Liver (tissue), 9 donors: ENCODE data around the gene EPHA6. TPM values are rescaled to one million over a fixed set of nuclear protein-coding genes. Genes with fewer than 3 reads are reported as not detected.
"Not testable (repeated sequence)": the region's sequence is repeated elsewhere in the genome, so short reads cannot be mapped to it uniquely, and the experiment has no call there.

Source experiments
- DNase-seq: peaks from one replicate; pipeline ENCODE4 v3.0.0-alpha.2; 2017; ENCODE audit warnings: low spot score
- H3K27ac ChIP-seq, 2 donors: one replicate each; pipeline ENCODE4 v1.7.0; 2013; ENCODE audit warnings: inconsistent platforms in 2 of 2, low read length in 2 of 2, control low read depth in 1 of 2, low read depth in 1 of 2, mild to moderate bottlenecking in 1 of 2
- H3K27me3 ChIP-seq, 4 donors: one replicate each; pipeline versions ENCODE4 v1.6.1 to v1.7.0; 2013; ENCODE audit warnings: low read length in 3 of 4, inconsistent platforms in 1 of 4, mild to moderate bottlenecking in 1 of 4, moderate library complexity in 1 of 4; ENCODE audit not compliant: control insufficient read depth in 4 of 4, insufficient read depth in 4 of 4
- H3K36me3 ChIP-seq, 4 donors: one replicate each; pipeline versions ENCODE4 v1.6.1 to v1.7.0; 2013; ENCODE audit warnings: low read length in 3 of 4, mild to moderate bottlenecking in 3 of 4, low read depth in 1 of 4, moderate library complexity in 1 of 4; ENCODE audit not compliant: control insufficient read depth in 4 of 4, insufficient read depth in 3 of 4
- H3K4me1 ChIP-seq, 4 donors: one replicate each; pipeline versions ENCODE4 v1.6.1 to v1.7.0; 2013; ENCODE audit warnings: low read length in 3 of 4, mild to moderate bottlenecking in 3 of 4, moderate library complexity in 1 of 4; ENCODE audit not compliant: control insufficient read depth in 4 of 4, insufficient read depth in 4 of 4
- H3K4me3 ChIP-seq, 3 donors: one replicate each; pipeline versions ENCODE4 v1.6.1 to v1.7.0; 2013; ENCODE audit warnings: low read length in 3 of 3, control low read depth in 1 of 3, low read depth in 1 of 3, mild to moderate bottlenecking in 1 of 3
- H3K9ac ChIP-seq, 2 donors: one replicate each; pipeline ENCODE4 v1.7.0; 2013; ENCODE audit warnings: low read length in 2 of 2, mild to moderate bottlenecking in 2 of 2, moderate library complexity in 2 of 2, control low read depth in 1 of 2, low read depth in 1 of 2
- H3K9me3 ChIP-seq, 4 donors: one replicate each; pipeline versions ENCODE4 v1.6.1 to v1.7.0; 2013; ENCODE audit warnings: low read length in 3 of 4; ENCODE audit not compliant: control insufficient read depth in 4 of 4
- ATF3 ChIP-seq: IDR thresholded peaks from 2 replicates; pipeline ENCODE4 v1.6.1; 2016; ENCODE audit warnings: antibody characterized with exemption
- CTCF ChIP-seq: fragments of 150-350 bp; IDR thresholded peaks from 2 replicates; pipeline ENCODE4 v1.5.1; 2017; ENCODE audit warnings: improper control_type of control experiment, low read depth, low read length; ENCODE audit not compliant: missing input control
- EGR1 ChIP-seq, 2 donors: IDR thresholded peaks; 2 replicates each; pipeline ENCODE4 v1.6.1; 2016 to 2018; ENCODE audit warnings: antibody characterized with exemption in 2 of 2, low read depth in 2 of 2
- FOXA1 ChIP-seq: IDR thresholded peaks from 2 replicates; pipeline ENCODE4 v1.6.1; 2016; ENCODE audit warnings: antibody characterized with exemption
- FOXA2 ChIP-seq: IDR thresholded peaks from 2 replicates; pipeline ENCODE4 v1.6.1; 2016; ENCODE audit warnings: antibody characterized with exemption
- GABPA ChIP-seq, 2 donors: IDR thresholded peaks in 1 of 2; conservative IDR thresholded peaks in 1 of 2; 2 replicates each; pipeline ENCODE4 v1.6.1; 2016; ENCODE audit warnings: antibody characterized with exemption in 2 of 2, mild to moderate bottlenecking in 1 of 2, moderate library complexity in 1 of 2
- HNF4A ChIP-seq, 2 donors: conservative IDR thresholded peaks; 2 replicates each; pipeline ENCODE4 v1.6.1; 2016; ENCODE audit warnings: antibody characterized with exemption in 2 of 2, mild to moderate bottlenecking in 2 of 2
- HNF4G ChIP-seq: IDR thresholded peaks from 2 replicates; pipeline ENCODE4 v1.6.1; 2016; ENCODE audit warnings: antibody characterized with exemption
- JUND ChIP-seq, 2 donors: IDR thresholded peaks; 2 replicates each; pipeline ENCODE4 v1.6.1; 2016; ENCODE audit warnings: antibody characterized with exemption in 2 of 2
- MAX ChIP-seq: IDR thresholded peaks from 2 replicates; pipeline ENCODE4 v1.6.1; 2016; ENCODE audit warnings: antibody characterized with exemption
- NR2F2 ChIP-seq: IDR thresholded peaks from 2 replicates; pipeline ENCODE4 v1.6.1; 2016; ENCODE audit warnings: antibody characterized with exemption
- REST ChIP-seq: IDR thresholded peaks from 2 replicates; pipeline ENCODE4 v1.6.1; 2016; ENCODE audit warnings: antibody characterized with exemption, mild to moderate bottlenecking
- RXRA ChIP-seq, 2 donors: IDR thresholded peaks; 2 replicates each; pipeline ENCODE4 v1.6.1; 2017 to 2018; ENCODE audit warnings: antibody characterized with exemption in 2 of 2, mild to moderate bottlenecking in 1 of 2
- TAF1 ChIP-seq: conservative IDR thresholded peaks from 2 replicates; pipeline ENCODE4 v1.6.1; 2016; ENCODE audit warnings: antibody characterized with exemption, mild to moderate bottlenecking
- YY1 ChIP-seq: IDR thresholded peaks from 2 replicates; pipeline ENCODE4 v1.6.1; 2016; ENCODE audit warnings: antibody characterized with exemption, mild to moderate bottlenecking
- ZBTB33 ChIP-seq: IDR thresholded peaks from 2 replicates; pipeline ENCODE4 v1.6.1; 2016; ENCODE audit warnings: antibody characterized with exemption
- WGBS: extraction: QIAGEN DNeasy Blood & Tissue Kit; methylation state at CpG from one replicate; pipeline ENCODE4 v1.1.7; 2013; 5-methylcytosine and 5-hydroxymethylcytosine counted together
- polyA plus RNA-seq, 2 donors: library from polyadenylated mRNA; stranded (reverse) in 1 of 2; unstranded in 1 of 2; fragments of 200-250 nt in 1 of 2; fragments of >200 nt in 1 of 2; fragmentation: Nextera tagmentation in 1 of 2; extraction: Ambion mirVana in 1 of 2; gene quantifications; one replicate each; pipeline versions ENCODE4 v1.2.1 to v1.2.3, GENCODE V29; 2013 to 2015
- total RNA-seq, 2 donors: library from RNA; depleted of rRNA; stranded (reverse); fragments of >200 nt; gene quantifications; one replicate each; pipeline ENCODE4 v1.2.3, GENCODE V29; 2014
- donor health status: healthy.
- donor health status: healthy.
- donor health status: healthy.
- donor health status: healthy.
- donor health status: healthy.

Gene EPHA6
- total and polyA plus RNA-seq, 4 donors, result 0.05 to 0.17 (median 0.05) TPM; not detected in 1

- Histone ChIP-seq H3K9me3 (no peaks in the 10 kb centered on the region), H3K27ac (no peak overlapping the region), H3K4me3 (no peak overlapping the region), H3K9ac (no peak overlapping the region), H3K27me3 (no peaks in the 10 kb centered on the region), H3K36me3 (no peaks in the 10 kb centered on the region), H3K4me1 (no peaks in the 10 kb centered on the region)
- no peak for DNase-seq
- TF ChIP-seq ATF3 (no peak), ZBTB33 (no peak), YY1 (no peak), HNF4A (conservative IDR thresholded peaks at IDR 0.05) (no peak), RXRA (IDR thresholded peaks at IDR 0.05) (no peak), JUND (IDR thresholded peaks at IDR 0.05) (no peak), FOXA2 (no peak), FOXA1 (no peak)
- 90% methylated on average over 2 of the region's 2 CpGs for WGBS
Measured at GRCh38 chr3:97010881-97011657, 196.7 kb downstream of the EPHA6 start.

GRCh38 chr3:97021778-97022177, 207.4 kb downstream of the EPHA6 start:
- Histone ChIP-seq H3K27me3 (no peaks in the 10 kb centered on the region), H3K9ac (no peak overlapping the region), H3K9me3 (no peaks in the 10 kb centered on the region), H3K4me1 (no peaks in the 10 kb centered on the region), H3K27ac (no peak overlapping the region), H3K36me3 (no peaks in the 10 kb centered on the region), H3K4me3 (no peak overlapping the region)
- DNase-seq, result no peak
- TF ChIP-seq EGR1 (IDR thresholded peaks at IDR 0.05; ENCODE audit: low read depth in 2 of 2), result no peak
- TF ChIP-seq TAF1, result no peak
- no peak for TF ChIP-seq FOXA2
- no peak for TF ChIP-seq JUND (IDR thresholded peaks at IDR 0.05)
- TF ChIP-seq HNF4G, result no peak
- TF ChIP-seq NR2F2, result no peak
- no peak for TF ChIP-seq YY1
- 67% methylated on average over 1 of the region's 1 CpG for WGBS

GRCh38 chr3:97025612-97026011, 211.2 kb downstream of the EPHA6 start:
- not testable (repeated sequence) for H3K9ac ChIP-seq, DNase-seq, H3K9me3 ChIP-seq, H3K27me3 ChIP-seq, H3K4me1 ChIP-seq, H3K27ac ChIP-seq, H3K36me3 ChIP-seq, H3K4me3 ChIP-seq
- WGBS, result 90% methylated on average over 8 of the region's 8 CpGs

- no peak for DNase-seq
- TF ChIP-seq YY1 (no peak), HNF4A (conservative IDR thresholded peaks at IDR 0.05) (no peak), MAX (no peak), REST (no peak), CTCF (no peak), RXRA (IDR thresholded peaks at IDR 0.05) (no peak), FOXA1 (no peak), GABPA (IDR thresholded peaks at IDR 0.05 in 1 of 2, conservative IDR thresholded peaks at IDR 0.05 in 1 of 2) (no peak)
Measured at GRCh38 chr3:97029972-97030371, 215.6 kb downstream of the EPHA6 start.

More at GRCh38 chr3:97029972-97030371, 215.6 kb downstream of the EPHA6 start:
- Histone ChIP-seq H3K4me3 (no peak overlapping the region), H3K36me3 (no peaks in the 10 kb centered on the region), H3K9ac (no peak overlapping the region), H3K9me3 (peaks cover 0 to 3% (median 0%) of the 10 kb centered on the region in 4 donors), H3K27ac (no peak overlapping the region), H3K27me3 (no peaks in the 10 kb centered on the region), H3K4me1 (no peaks in the 10 kb centered on the region)
- 70% methylated on average over 1 of the region's 1 CpG for WGBS
